ENCODE measurements around the gene KLHDC8A. TPM values are rescaled to one million over a fixed set of nuclear protein-coding genes. Genes with fewer than 3 reads are reported as not detected.
"Not testable (repeated sequence)": the region's sequence is repeated elsewhere in the genome, so short reads cannot be mapped to it uniquely, and the experiment has no call there.

KLHDC8A gene
- total RNA-seq, 1 experiment from 2014 or later = 0.49 TPM

DNA sequence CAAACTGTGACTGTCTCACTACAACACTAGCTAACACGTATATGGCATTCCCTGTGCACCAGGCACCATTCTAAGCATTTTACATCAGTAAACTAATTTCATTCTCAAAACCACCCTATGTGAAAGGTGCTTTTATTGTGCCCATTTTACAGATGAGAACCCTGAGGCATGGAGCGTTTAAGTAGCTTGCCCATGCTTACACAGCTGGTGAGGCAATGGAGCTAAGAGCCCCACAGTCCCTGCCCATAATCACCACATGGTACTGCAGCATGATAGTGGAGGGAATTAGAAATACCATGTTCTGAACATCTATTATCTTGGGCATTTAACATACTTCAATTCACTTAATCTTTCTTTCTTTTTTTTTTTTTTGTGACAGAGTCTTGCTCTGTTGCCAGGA is 31.1 kb upstream of the KLHDC8A start:
- no peaks in the 10 kb centered on the region for H3K36me3 ChIP-seq (ENCODE audit: control insufficient read depth in 1 of 2, insufficient read depth in 2 of 2, low read length in 2 of 2)
- no peaks in the 10 kb centered on the region for H3K27me3 ChIP-seq (ENCODE audit: insufficient read depth, low read length)
- no peaks in the 10 kb centered on the region for H3K9me3 ChIP-seq (ENCODE audit: control insufficient read depth in 1 of 2, insufficient read depth in 1 of 2, low read depth in 1 of 2, low read length in 2 of 2)
- H3K4me3 ChIP-seq (replicated peaks in 1 of 2; ENCODE audit: low read depth in 1 of 2, low read length in 2 of 2) = no peak overlapping the region
- no peak overlapping the region for H3K27ac ChIP-seq (ENCODE audit: low read depth, low read length)
- BruUV-seq (replicated peaks) = no TSS peak
- no peaks in the 10 kb centered on the region for H3K9me2 ChIP-seq (ENCODE audit: insufficient read depth)
- intact Hi-C loops (cut with micrococcal nuclease) = no loop called here
- ATAC-seq (no peak), DNase-seq (ENCODE audit: low read depth, low spot score) (no peak)
- no peak overlapping the region for H3K4me2 ChIP-seq (ENCODE audit: low read length)
- no peak overlapping the region for H2AFZ ChIP-seq (ENCODE audit: low read depth, low read length, poor library complexity, severe bottlenecking)
- H3K9ac ChIP-seq (ENCODE audit: low read length) = no peak overlapping the region
- H3K79me2 ChIP-seq (ENCODE audit: insufficient read depth, low read length) = no peaks in the 10 kb centered on the region
- RAD21 ChIA-PET (ENCODE audit: low non-redundant PET in 1 of 2, low total read pairs in 2 of 2, uncharacterized antibody in 2 of 2, unreplicated experiment in 2 of 2) = no interaction called here
- CTCF ChIA-PET = interaction anchor here (1.0 to 3.1 kb wide), 2 partner anchors 9 to 34 kb away, joined by 3 to 15 read pairs; no protein-coding TSS in a partner anchor
- H4K20me1 ChIP-seq (ENCODE audit: insufficient read depth) = no peaks in the 10 kb centered on the region
- no peaks in the 10 kb centered on the region for H3K4me1 ChIP-seq (ENCODE audit: control insufficient read depth in 1 of 2, insufficient read depth in 2 of 2, low read length in 2 of 2)
- TF ChIP-seq, protein P1, sequence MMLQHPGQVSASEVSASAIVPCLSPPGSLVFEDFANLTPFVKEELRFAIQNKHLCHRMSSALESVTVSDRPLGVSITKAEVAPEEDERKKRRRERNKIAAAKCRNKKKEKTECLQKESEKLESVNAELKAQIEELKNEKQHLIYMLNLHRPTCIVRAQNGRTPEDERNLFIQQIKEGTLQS (IDR thresholded peaks at IDR 0.05) = no peak
- TF ChIP-seq CEBPB (IDR thresholded peaks at IDR 0.05; ENCODE audit: low read depth) = no peak
- TF ChIP-seq FOSL1 (IDR thresholded peaks at IDR 0.05; ENCODE audit: low read depth) = no peak
- TF ChIP-seq MAX (IDR thresholded peaks at IDR 0.05) = no peak
- TF ChIP-seq POLR2AphosphoS5 (IDR thresholded peaks at IDR 0.05; ENCODE audit: low read depth, low read length) = no peak
- TF ChIP-seq EGR1 (IDR thresholded peaks at IDR 0.05; ENCODE audit: low read depth) = no peak
- TF ChIP-seq EZH2 (IDR thresholded peaks at IDR 0.05) = no peak
- TF ChIP-seq YY1 (IDR thresholded peaks at IDR 0.05; ENCODE audit: extremely low read depth, insufficient replicate concordance, low read depth, low read length) = no peak
- TF ChIP-seq SP1 (IDR thresholded peaks at IDR 0.05; ENCODE audit: low read depth) = no peak
- TF ChIP-seq, protein P2, sequence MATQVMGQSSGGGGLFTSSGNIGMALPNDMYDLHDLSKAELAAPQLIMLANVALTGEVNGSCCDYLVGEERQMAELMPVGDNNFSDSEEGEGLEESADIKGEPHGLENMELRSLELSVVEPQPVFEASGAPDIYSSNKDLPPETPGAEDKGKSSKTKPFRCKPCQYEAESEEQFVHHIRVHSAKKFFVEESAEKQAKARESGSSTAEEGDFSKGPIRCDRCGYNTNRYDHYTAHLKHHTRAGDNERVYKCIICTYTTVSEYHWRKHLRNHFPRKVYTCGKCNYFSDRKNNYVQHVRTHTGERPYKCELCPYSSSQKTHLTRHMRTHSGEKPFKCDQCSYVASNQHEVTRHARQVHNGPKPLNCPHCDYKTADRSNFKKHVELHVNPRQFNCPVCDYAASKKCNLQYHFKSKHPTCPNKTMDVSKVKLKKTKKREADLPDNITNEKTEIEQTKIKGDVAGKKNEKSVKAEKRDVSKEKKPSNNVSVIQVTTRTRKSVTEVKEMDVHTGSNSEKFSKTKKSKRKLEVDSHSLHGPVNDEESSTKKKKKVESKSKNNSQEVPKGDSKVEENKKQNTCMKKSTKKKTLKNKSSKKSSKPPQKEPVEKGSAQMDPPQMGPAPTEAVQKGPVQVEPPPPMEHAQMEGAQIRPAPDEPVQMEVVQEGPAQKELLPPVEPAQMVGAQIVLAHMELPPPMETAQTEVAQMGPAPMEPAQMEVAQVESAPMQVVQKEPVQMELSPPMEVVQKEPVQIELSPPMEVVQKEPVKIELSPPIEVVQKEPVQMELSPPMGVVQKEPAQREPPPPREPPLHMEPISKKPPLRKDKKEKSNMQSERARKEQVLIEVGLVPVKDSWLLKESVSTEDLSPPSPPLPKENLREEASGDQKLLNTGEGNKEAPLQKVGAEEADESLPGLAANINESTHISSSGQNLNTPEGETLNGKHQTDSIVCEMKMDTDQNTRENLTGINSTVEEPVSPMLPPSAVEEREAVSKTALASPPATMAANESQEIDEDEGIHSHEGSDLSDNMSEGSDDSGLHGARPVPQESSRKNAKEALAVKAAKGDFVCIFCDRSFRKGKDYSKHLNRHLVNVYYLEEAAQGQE (IDR thresholded peaks at IDR 0.05; ENCODE audit: low read depth) = no peak
- TF ChIP-seq ELF1 (IDR thresholded peaks at IDR 0.05; ENCODE audit: borderline replicate concordance, low read depth) = no peak
- TF ChIP-seq SRF (IDR thresholded peaks at IDR 0.05; ENCODE audit: low read depth) = no peak
- TF ChIP-seq CTCF (IDR thresholded peaks at IDR 0.05 in 2 of 3, conservative IDR thresholded peaks at IDR 0.05 in 1 of 3; ENCODE audit: borderline replicate concordance in 1 of 3, insufficient read depth in 1 of 3, low read depth in 2 of 3, low read length in 2 of 3) = no peak
- no peak for TF ChIP-seq SIN3A (IDR thresholded peaks at IDR 0.05; ENCODE audit: low read depth)
- no peak for TF ChIP-seq EZH2phosphoT487 (IDR thresholded peaks at IDR 0.05; ENCODE audit: borderline replicate concordance)
- TF ChIP-seq ZNF274 (IDR thresholded peaks at IDR 0.05; ENCODE audit: low read depth, low read length) = no peak
- no peak for TF ChIP-seq POLR2A (IDR thresholded peaks at IDR 0.05; ENCODE audit: borderline replicate concordance, extremely low read depth, insufficient read depth, insufficient read length)
- POLR2A ChIA-PET = no interaction called here

DNA sequence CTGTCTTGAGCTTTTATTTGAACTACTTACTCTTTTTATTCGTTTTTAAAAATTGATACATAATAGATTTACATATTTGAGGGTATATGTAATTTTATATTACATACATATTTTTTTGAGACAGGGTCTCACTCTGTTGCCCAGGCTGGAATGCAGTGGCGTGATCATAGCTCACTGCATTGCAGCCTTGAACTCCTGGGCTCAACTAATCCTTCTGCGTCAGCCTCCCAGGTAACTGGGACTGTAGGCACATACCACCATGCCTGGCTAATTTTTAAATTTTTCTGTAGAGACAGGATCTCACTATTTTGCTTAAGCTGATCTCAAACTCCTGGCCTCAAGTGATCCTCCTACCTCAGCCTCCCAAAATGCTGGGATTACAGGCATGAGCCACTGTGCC is 26.3 kb upstream of the KLHDC8A start:
- intact Hi-C loops (cut with micrococcal nuclease); H4K20me1 ChIP-seq (ENCODE audit: insufficient read depth); H3K4me3 ChIP-seq (replicated peaks in 1 of 2; ENCODE audit: low read depth in 1 of 2, low read length in 2 of 2); H3K27ac ChIP-seq (ENCODE audit: low read depth, low read length); POLR2A ChIA-PET; H3K4me2 ChIP-seq (ENCODE audit: low read length); H3K27me3 ChIP-seq (ENCODE audit: insufficient read depth, low read length); BruUV-seq (replicated peaks); H3K79me2 ChIP-seq (ENCODE audit: insufficient read depth, low read length); DNase-seq (ENCODE audit: low read depth, low spot score); H3K36me3 ChIP-seq (ENCODE audit: control insufficient read depth in 1 of 2, insufficient read depth in 2 of 2, low read length in 2 of 2); H3K9me3 ChIP-seq (ENCODE audit: control insufficient read depth in 1 of 2, insufficient read depth in 1 of 2, low read depth in 1 of 2, low read length in 2 of 2); H2AFZ ChIP-seq (ENCODE audit: low read depth, low read length, poor library complexity, severe bottlenecking); ATAC-seq; CTCF ChIA-PET; H3K4me1 ChIP-seq (ENCODE audit: control insufficient read depth in 1 of 2, insufficient read depth in 2 of 2, low read length in 2 of 2); H3K9me2 ChIP-seq (ENCODE audit: insufficient read depth); H3K9ac ChIP-seq (ENCODE audit: low read length): not testable (repeated sequence)
- RAD21 ChIA-PET (ENCODE audit: low non-redundant PET in 1 of 2, low total read pairs in 2 of 2, uncharacterized antibody in 2 of 2, unreplicated experiment in 2 of 2) = interaction anchor here in 1 of 2 experiments (1.0 kb wide), 1 partner anchor 110 kb away, joined by 3 read pairs; no protein-coding TSS in a partner anchor
